Measurements from ENCODE around the gene ANO2.
A peak's percentile ranks its signal among the peaks of the same experiment; 100 is the strongest.
"Not testable (repeated sequence)": the region's sequence is repeated elsewhere in the genome, so short reads cannot be mapped to it uniquely, and the experiment has no call there.

Gene ANO2

GRCh38 chr12:5818877-5819276, 126.2 kb downstream of the ANO2 start:
- not testable (repeated sequence) for DNase-seq (ENCODE audit: low spot score)

GRCh38 chr12:5817246-5817645, 127.8 kb downstream of the ANO2 start:
- no peak for DNase-seq (ENCODE audit: low spot score)

GRCh38 chr12:5809586-5809985, 135.5 kb downstream of the ANO2 start:
- peak; percentile 76 for DNase-seq (ENCODE audit: low spot score)

GRCh38 chr12:5808981-5809380, 136.1 kb downstream of the ANO2 start:
- peak; percentile 99 for DNase-seq (ENCODE audit: low spot score)

GRCh38 chr12:5807514-5808219, 137.4 kb downstream of the ANO2 start:
- DNase-seq (ENCODE audit: low spot score) = peak; percentile 83

GRCh38 chr12:5807090-5807414, 138.0 kb downstream of the ANO2 start:
- DNase-seq (ENCODE audit: low spot score) = peak; percentile 88

GRCh38 chr12:5806371-5807089, 138.5 kb downstream of the ANO2 start:
- DNase-seq (ENCODE audit: low spot score) = peak; percentile 67

GRCh38 chr12:5803532-5803931, 141.5 kb downstream of the ANO2 start:
- no peak for DNase-seq (ENCODE audit: low spot score)

- DNase-seq (ENCODE audit: low spot score) = no peak
Measured at GRCh38 chr12:5798242-5799015, 146.6 kb downstream of the ANO2 start.

- no peak for DNase-seq (ENCODE audit: low spot score)
Measured at GRCh38 chr12:5797661-5798060, 147.4 kb downstream of the ANO2 start.

- DNase-seq (ENCODE audit: low spot score) = no peak
Measured at GRCh38 chr12:5796959-5797225, 148.2 kb downstream of the ANO2 start.

GRCh38 chr12:5796171-5796958, 148.7 kb downstream of the ANO2 start:
- DNase-seq (ENCODE audit: low spot score) = peak; percentile 14

GRCh38 chr12:5794156-5794555, 150.9 kb downstream of the ANO2 start:
- no peak for DNase-seq (ENCODE audit: low spot score)

- no peak for DNase-seq (ENCODE audit: low spot score)
Measured at GRCh38 chr12:5792343-5792742, 152.7 kb downstream of the ANO2 start.

- DNase-seq (ENCODE audit: low spot score) = no peak
Measured at GRCh38 chr12:5789469-5789968, 155.5 kb downstream of the ANO2 start.

GRCh38 chr12:5787828-5788227, 157.2 kb downstream of the ANO2 start:
- no peak for DNase-seq (ENCODE audit: low spot score)

- no peak for DNase-seq (ENCODE audit: low spot score)
Measured at GRCh38 chr12:5785601-5786000, 159.5 kb downstream of the ANO2 start.

GRCh38 chr12:5784462-5785130, 160.5 kb downstream of the ANO2 start:
- DNase-seq (ENCODE audit: low spot score) = no peak

- DNase-seq (ENCODE audit: low spot score) = no peak
Measured at GRCh38 chr12:5783289-5783920, 161.7 kb downstream of the ANO2 start.

- DNase-seq (ENCODE audit: low spot score) = no peak
Measured at GRCh38 chr12:5780536-5780935, 164.5 kb downstream of the ANO2 start.

GRCh38 chr12:5779401-5779800, 165.7 kb downstream of the ANO2 start:
- no peak for DNase-seq (ENCODE audit: low spot score)
